Nephron progenitor cell (in vitro differentiated cells): ENCODE measurements around the gene CELF5.
A peak's percentile ranks its signal among the peaks of the same experiment; 100 is the strongest.
"Not testable (repeated sequence)": the region's sequence is repeated elsewhere in the genome, so short reads cannot be mapped to it uniquely, and the experiment has no call there.

Experiments
- DNase-seq: peaks from one replicate; pipeline ENCODE4 v3.0.0; 2021
- H3K27ac Mint-ChIP-seq: 2 replicates; pipeline ENCODE4 v1.8.0; 2021; ENCODE audit warnings: mild to moderate bottlenecking, moderate library complexity, mixed read lengths
- H3K27me3 Mint-ChIP-seq: 2 replicates; pipeline ENCODE4 v1.8.0; 2021; ENCODE audit warnings: mild to moderate bottlenecking, low read depth, mixed read lengths; ENCODE audit not compliant: poor library complexity
- H3K36me3 Mint-ChIP-seq: 2 replicates; pipeline ENCODE4 v1.8.0; 2021; ENCODE audit warnings: low read depth, mixed read lengths
- H3K4me1 Mint-ChIP-seq: 2 replicates; pipeline ENCODE4 v1.8.0; 2021; ENCODE audit warnings: mixed read lengths
- H3K4me3 Mint-ChIP-seq: 2 replicates; pipeline ENCODE4 v1.8.0; 2021; ENCODE audit warnings: mild to moderate bottlenecking, moderate library complexity, mixed read lengths
- H3K9me3 Mint-ChIP-seq: 2 replicates; pipeline ENCODE4 v1.8.0; 2021; ENCODE audit warnings: mild to moderate bottlenecking, moderate library complexity, mixed read lengths
- TF ChIP-seq, protein P1 (sequence below): fragments of 200-600 bp; sonication (generic); IDR thresholded peaks from 2 replicates; pipeline ENCODE4 v1.5.0; 2021; ENCODE audit warnings: antibody characterized with exemption

Gene CELF5

DNA sequence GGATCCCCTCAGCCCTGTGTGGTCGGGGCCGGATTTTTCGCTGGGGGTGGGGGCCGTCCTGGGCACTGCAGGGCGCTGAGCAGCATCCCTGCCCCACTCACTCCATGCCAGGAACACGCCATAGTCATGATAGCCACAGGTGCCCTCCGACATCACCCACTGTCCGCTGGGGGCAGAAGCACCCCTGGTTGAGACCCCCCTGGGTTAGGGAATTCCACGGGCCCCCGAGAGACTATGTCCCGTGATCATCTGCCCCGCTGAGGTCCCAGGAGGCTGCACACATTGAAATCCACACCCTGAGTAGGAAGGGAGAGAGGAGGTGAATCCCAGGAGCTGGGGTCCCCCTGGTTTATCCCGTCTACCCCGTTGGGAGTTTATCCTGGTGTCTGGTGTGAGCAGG lies 22.6 kb upstream of the CELF5 start:
- Mint-ChIP-seq H3K4me3 (no peak overlapping the region), H3K36me3 (no peaks in the 10 kb centered on the region), H3K27ac (no peak overlapping the region), H3K27me3 (no peaks in the 10 kb centered on the region), H3K9me3 (no peaks in the 10 kb centered on the region), H3K4me1 (no peaks in the 10 kb centered on the region)
- TF ChIP-seq, protein P1, sequence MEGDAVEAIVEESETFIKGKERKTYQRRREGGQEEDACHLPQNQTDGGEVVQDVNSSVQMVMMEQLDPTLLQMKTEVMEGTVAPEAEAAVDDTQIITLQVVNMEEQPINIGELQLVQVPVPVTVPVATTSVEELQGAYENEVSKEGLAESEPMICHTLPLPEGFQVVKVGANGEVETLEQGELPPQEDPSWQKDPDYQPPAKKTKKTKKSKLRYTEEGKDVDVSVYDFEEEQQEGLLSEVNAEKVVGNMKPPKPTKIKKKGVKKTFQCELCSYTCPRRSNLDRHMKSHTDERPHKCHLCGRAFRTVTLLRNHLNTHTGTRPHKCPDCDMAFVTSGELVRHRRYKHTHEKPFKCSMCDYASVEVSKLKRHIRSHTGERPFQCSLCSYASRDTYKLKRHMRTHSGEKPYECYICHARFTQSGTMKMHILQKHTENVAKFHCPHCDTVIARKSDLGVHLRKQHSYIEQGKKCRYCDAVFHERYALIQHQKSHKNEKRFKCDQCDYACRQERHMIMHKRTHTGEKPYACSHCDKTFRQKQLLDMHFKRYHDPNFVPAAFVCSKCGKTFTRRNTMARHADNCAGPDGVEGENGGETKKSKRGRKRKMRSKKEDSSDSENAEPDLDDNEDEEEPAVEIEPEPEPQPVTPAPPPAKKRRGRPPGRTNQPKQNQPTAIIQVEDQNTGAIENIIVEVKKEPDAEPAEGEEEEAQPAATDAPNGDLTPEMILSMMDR, result no peak
- DNase-seq, result no peak

DNA sequence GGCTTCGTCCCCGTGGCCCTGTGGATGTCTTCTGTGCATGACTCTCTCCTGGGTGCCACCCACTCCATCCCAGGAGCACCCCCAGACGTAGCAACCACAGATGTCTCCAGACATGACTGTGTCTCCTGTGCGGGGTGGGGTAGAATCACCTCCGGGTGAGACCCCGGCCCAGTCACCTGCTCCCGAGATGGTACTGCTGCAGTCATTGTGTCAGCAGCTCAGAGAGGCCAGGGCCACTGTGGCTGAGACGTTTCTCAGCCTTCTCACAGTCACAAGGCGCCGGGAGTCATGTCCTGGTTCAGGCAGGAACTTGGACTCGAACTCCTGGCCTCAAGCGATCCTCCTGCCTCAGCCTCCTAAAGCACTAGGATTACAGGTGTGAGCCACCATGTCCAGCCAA lies 22.1 kb upstream of the CELF5 start:
- DNase-seq, result no peak
- Mint-ChIP-seq H3K9me3 (no peaks in the 10 kb centered on the region), H3K27me3 (no peaks in the 10 kb centered on the region), H3K27ac (no peak overlapping the region), H3K36me3 (no peaks in the 10 kb centered on the region), H3K4me3 (no peak overlapping the region), H3K4me1 (no peaks in the 10 kb centered on the region)
- TF ChIP-seq, protein P1, result no peak

DNA sequence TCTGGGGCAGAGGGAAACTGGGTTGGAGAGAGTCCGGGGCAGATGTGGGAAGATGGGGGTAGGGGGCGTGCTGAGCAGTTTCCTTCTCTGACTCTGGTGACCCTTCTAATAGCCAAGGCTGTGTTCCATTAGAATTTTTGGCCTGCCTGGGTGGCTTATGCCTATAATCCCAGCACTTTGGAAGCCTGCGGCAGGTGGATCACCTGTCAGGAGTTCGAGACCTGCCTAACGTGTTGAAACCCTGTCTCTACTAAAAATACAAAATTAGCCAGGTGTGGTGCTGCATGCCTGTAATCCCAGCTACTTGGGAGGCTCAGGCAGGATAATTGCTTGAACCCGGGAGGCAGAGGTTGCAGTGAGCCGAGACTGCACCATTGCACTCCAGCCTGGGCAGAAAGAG lies 21.6 kb upstream of the CELF5 start:
- H3K27me3 Mint-ChIP-seq, H3K9me3 Mint-ChIP-seq, H3K4me3 Mint-ChIP-seq, H3K36me3 Mint-ChIP-seq, DNase-seq, H3K4me1 Mint-ChIP-seq: not testable (repeated sequence)
- peak overlapping the region; percentile 39 for H3K27ac Mint-ChIP-seq

DNA sequence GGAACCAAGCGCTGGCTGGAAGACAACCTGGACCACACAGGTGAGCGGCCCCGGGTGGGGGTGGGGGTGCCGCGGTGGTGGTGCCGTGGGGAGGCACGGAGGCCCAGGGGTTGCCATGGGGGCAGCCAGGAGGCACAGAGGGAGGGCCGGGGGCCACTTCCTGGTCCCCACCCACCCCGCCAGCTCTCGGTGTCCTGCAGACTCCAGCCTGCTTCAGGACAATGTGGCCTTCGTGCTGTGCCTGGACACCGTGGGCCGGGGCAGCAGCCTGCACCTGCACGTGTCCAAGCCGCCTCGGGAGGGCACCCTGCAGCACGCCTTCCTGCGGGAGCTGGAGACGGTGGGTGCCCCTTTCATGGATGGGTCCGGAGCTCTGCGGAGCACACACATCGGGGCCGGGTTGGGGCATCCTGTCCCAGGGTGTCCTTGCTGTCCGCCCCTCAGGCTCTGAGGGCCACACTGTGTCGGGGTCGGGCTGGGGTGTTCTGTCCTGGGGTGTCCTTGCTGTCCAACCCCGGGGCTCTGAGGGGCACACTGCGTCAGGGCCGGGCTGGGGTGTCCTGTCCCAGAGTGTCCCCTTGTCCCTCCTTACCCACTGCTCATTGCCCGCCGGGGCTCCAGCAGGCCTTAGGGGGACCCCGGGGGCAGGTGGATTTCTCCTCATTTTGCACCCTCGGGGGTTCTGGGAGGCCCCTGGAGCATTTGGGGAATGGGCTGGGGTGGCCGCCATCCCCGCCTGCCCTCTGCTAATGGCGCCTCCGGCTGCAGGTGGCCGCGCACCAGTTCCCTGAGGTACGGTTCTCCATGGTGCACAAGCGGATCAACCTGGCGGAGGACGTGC lies 20.4 kb upstream of the CELF5 start:
- Mint-ChIP-seq H3K27ac (no peak overlapping the region), H3K9me3 (no peaks in the 10 kb centered on the region), H3K4me3 (no peak overlapping the region), H3K27me3 (no peaks in the 10 kb centered on the region), H3K36me3 (no peaks in the 10 kb centered on the region), H3K4me1 (no peaks in the 10 kb centered on the region)
- DNase-seq, result no peak
- TF ChIP-seq, protein P1, result no peak

DNA sequence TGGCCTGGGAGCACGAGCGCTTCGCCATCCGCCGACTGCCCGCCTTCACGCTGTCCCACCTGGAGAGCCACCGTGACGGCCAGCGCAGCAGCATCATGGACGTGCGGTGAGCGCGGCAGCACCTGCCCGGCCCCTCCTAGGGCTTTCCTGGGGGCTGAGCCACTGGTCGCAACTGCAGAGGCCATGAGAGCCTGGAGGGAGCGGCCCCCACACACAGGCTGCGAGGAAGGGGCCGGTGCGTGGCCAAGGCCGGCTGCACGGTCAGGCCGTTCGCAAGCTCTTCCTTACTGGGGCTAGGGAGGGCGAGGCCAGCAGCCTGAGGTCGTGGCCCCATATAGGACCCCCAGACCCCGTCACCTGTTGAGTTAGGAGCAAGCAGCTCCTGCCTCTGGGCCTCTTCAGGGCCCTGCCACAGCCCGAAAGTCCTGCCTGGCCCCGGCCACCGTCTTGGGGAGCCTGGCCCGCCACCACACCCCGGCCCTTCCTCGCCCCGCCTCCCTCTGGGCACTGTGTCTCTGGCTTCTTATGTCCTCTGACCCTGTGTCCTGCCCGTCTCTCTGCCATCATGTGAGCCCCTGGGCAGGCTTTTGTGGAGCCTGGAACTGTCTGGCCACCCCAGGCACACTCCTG lies 19.7 kb upstream of the CELF5 start:
- no peak overlapping the region for H3K4me3 Mint-ChIP-seq
- no peak for DNase-seq

DNA sequence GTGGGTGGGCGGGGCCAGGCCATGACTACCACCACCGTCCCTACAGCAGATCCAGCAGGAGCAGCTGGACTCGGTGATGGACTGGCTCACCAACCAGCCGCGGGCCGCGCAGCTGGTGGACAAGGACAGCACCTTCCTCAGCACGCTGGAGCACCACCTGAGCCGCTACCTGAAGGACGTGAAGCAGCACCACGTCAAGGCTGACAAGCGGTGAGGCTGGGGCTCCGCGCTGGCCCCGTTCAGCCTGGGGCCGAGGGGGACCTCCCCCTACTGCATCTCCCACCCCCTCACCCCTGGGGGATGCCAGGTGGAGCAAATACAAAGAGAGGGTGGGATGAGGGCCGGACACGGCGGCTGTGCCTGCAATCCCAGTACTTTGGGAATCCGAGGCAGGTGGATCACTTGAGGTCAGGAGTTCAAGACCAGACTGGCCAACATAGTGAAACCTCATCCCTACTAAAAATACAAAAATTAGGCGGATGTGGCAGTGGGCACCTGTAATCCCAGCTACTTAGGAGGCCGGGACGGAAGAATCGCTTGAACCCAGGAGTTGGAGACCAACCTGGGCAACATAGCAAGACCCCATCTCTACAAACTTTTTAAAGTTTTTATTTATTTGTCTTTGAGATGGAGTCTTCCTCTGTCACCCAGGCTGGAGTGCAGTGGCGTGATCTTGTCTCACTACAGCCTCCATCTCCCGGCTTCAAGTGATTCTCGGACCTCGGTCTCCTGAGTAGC lies 18.1 kb upstream of the CELF5 start:
- no peaks in the 10 kb centered on the region for H3K9me3 Mint-ChIP-seq
- TF ChIP-seq, protein P1, result no peak
- peaks cover 2% of the 10 kb centered on the region for H3K27me3 Mint-ChIP-seq
- peaks cover 5% of the 10 kb centered on the region for H3K4me1 Mint-ChIP-seq
- no peaks in the 10 kb centered on the region for H3K36me3 Mint-ChIP-seq
- no peak for DNase-seq
- H3K4me3 Mint-ChIP-seq, result no peak overlapping the region
- H3K27ac Mint-ChIP-seq, result no peak overlapping the region

More for the DNA sequence above, 19.7 kb upstream of the CELF5 start:
- TF ChIP-seq, protein P1, result no peak
- Mint-ChIP-seq H3K4me1 (no peaks in the 10 kb centered on the region), H3K27ac (no peak overlapping the region), H3K9me3 (no peaks in the 10 kb centered on the region), H3K27me3 (no peaks in the 10 kb centered on the region), H3K36me3 (no peaks in the 10 kb centered on the region)
